BE2C (cell line): ENCODE results near the gene SYT4. TPM values are rescaled to one million over a fixed set of nuclear protein-coding genes. Genes with fewer than 3 reads are reported as not detected.
"Not testable (repeated sequence)": the region's sequence is repeated elsewhere in the genome, so short reads cannot be mapped to it uniquely, and the experiment has no call there.

ENCODE experiments used
- DNase-seq: peaks from one replicate; pipeline ENCODE4 v3.0.0-alpha.2; 2020
- H3K27me3 ChIP-seq: fragments of 250-450 bp; sonication (Bioruptor Pico); 2 replicates; pipeline ENCODE4 v1.5.1; 2020; ENCODE audit warnings: mild to moderate bottlenecking
- H3K36me3 ChIP-seq: fragments of 250-450 bp; sonication (Bioruptor Pico); 2 replicates; pipeline ENCODE4 v1.5.1; 2020; ENCODE audit warnings: mild to moderate bottlenecking
- H3K4me1 ChIP-seq: fragments of 250-450 bp; sonication (Bioruptor Pico); 2 replicates; pipeline ENCODE4 v1.5.1; 2020
- H3K4me3 ChIP-seq: 2 replicates; pipeline ENCODE4 v1.5.1; 2011; ENCODE audit warnings: low read depth, low read length
- H3K9me3 ChIP-seq: fragments of 250-450 bp; sonication (Bioruptor Pico); 2 replicates; pipeline ENCODE4 v1.5.1; 2020
- CTCF ChIP-seq: IDR thresholded peaks from 2 replicates; pipeline ENCODE4 v1.5.1; 2012; ENCODE audit warnings: mild to moderate bottlenecking, low read depth, low read length
- polyA plus RNA-seq: library from polyadenylated mRNA; unstranded; fragments of >200 nt; gene quantifications from one replicate; pipeline ENCODE4 v1.2.1, GENCODE V29; 2012; ENCODE audit warnings: low read depth, missing spikeins; ENCODE audit not compliant: insufficient read length, insufficient read depth

The SYT4 gene
- 36.3 TPM for polyA plus RNA-seq

DNA sequence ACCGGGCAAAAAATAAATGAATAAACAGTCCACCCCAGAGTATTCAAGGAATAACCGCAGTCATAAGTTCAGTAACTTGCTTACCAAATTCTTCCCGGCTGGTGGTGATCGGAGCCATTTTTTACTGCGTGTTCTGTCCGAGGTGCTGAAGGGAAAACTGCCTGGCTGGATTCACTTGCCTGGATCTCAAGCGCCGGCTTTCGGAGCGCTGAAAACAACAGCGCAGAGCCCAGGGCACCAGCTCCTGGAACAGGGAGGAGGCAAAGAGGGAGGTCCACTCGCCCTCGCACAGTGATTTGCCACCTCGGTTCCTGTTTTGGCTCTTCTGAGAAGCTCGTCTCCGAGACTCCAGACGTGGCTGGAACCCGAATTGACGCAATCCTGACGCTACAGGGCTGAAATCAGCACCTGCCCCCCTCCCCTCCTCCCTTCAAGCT, at the start of gene SYT4:
SYT4 (minus strand) TSS at position 327 of the 437 bp plus-strand sequence; CDS start at position 118, 209 bp downstream.
- Histone ChIP-seq H3K4me3 (peak within 1 kb of the TSS; percentile 67), H3K4me1 (no peaks in the 10 kb centered on the region; the same call in 1 of the 2 replicates), H3K27me3 (no peaks in the 10 kb centered on the region), H3K9me3 (no peaks in the 10 kb centered on the region), H3K36me3 (no peaks in the 10 kb centered on the region)
- peak; percentile 52 for DNase-seq
- no peak for TF ChIP-seq CTCF

DNA sequence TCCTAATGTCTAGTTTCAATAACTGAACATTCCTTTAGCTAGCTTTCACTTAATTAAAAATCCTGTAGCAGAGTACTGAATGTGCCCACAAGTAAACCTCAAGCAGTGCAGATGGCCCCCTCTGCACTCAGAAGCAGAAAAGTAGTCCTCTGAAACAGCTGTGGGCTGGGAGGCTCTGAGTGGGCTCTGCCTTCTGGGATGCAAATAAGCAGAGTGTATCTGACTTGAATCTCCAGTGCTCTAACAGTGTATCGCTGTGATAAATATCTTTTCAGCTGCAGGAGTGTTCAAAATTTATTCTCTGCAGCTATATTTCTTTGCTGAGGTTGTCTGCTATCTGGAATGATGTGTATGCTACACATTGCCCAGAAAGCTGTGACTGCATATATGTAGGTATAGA, 44.8 kb upstream of the SYT4 start:
- TF ChIP-seq CTCF: no peak
- H3K36me3 ChIP-seq: no peaks in the 10 kb centered on the region
- no peak overlapping the region for H3K4me3 ChIP-seq
- H3K9me3 ChIP-seq: no peaks in the 10 kb centered on the region
- no peaks in the 10 kb centered on the region for H3K4me1 ChIP-seq
- no peak for DNase-seq
- no peaks in the 10 kb centered on the region for H3K27me3 ChIP-seq

DNA sequence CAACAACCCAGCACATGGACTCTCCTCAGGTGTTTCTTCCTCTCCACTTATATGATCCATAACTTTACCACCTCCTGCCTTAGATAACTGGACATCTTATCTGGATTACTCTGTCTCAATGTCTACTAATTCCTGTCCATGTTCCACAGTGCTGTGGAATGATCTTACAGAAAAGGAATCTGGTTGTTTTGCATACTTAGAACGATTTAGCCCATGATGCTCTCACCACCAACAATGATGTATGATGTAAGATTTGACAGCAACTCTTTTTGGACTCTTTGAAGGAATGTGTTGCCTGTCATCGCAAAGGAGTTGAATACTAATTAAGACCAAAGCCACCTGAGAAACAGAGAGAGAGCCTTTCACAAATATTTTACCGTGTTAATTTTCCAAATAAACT, 37.7 kb upstream of the SYT4 start:
- Histone ChIP-seq H3K27me3 (no peaks in the 10 kb centered on the region), H3K36me3 (no peaks in the 10 kb centered on the region), H3K4me3 (no peak overlapping the region), H3K4me1 (no peaks in the 10 kb centered on the region), H3K9me3 (no peaks in the 10 kb centered on the region)
- no peak for TF ChIP-seq CTCF
- DNase-seq: no peak

GRCh38 chr18:43312891-43313290, 35.6 kb upstream of the SYT4 start:
- Histone ChIP-seq H3K4me1 (no peaks in the 10 kb centered on the region), H3K9me3 (no peaks in the 10 kb centered on the region), H3K27me3 (no peaks in the 10 kb centered on the region), H3K36me3 (no peaks in the 10 kb centered on the region), H3K4me3 (no peak overlapping the region)
- no peak for TF ChIP-seq CTCF
- DNase-seq: no peak

DNA sequence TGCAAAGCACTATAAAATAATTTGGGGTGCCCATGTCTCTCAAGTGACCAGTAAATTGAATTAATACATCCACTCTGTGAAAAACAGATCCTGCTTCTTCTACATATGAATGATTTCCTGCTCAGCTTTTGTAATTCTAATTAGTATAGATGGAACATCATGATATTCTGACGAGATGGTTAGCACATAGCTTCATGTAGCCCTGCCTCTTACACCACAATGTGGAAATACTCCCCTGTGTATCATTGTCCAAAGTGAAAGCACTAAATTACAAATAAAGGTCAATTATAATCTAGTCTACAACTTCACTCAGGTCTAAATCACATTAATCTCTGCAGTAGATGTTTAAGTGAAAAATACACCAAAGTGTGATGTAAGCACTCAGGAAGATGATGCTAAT, 32.9 kb upstream of the SYT4 start:
- DNase-seq: no peak
- no peaks in the 10 kb centered on the region for H3K36me3 ChIP-seq
- no peaks in the 10 kb centered on the region for H3K4me1 ChIP-seq
- H3K27me3 ChIP-seq: no peaks in the 10 kb centered on the region
- H3K9me3 ChIP-seq: no peaks in the 10 kb centered on the region
- H3K4me3 ChIP-seq: no peak overlapping the region
- no peak for TF ChIP-seq CTCF

GRCh38 chr18:43303376-43303775, 26.1 kb upstream of the SYT4 start:
- H3K4me1 ChIP-seq: no peaks in the 10 kb centered on the region
- no peak overlapping the region for H3K4me3 ChIP-seq
- H3K36me3 ChIP-seq: no peaks in the 10 kb centered on the region
- no peak for DNase-seq
- no peak for TF ChIP-seq CTCF
- H3K9me3 ChIP-seq: no peaks in the 10 kb centered on the region
- no peaks in the 10 kb centered on the region for H3K27me3 ChIP-seq

GRCh38 chr18:43286187-43286586, 8.9 kb upstream of the SYT4 start:
- H3K36me3 ChIP-seq, H3K27me3 ChIP-seq, H3K9me3 ChIP-seq: not testable (repeated sequence)

More at GRCh38 chr18:43286187-43286586, 8.9 kb upstream of the SYT4 start:
- H3K4me3 ChIP-seq, DNase-seq, H3K4me1 ChIP-seq: not testable (repeated sequence)
